ENCODE results near the gene REEP3.

GRCh38 chr10:63586043-63586442 lies 64.8 kb downstream of the REEP3 start:
- no peak for TF ChIP-seq USF2 (IDR thresholded peaks at IDR 0.05; ENCODE audit: low read length)
- no peak for TF ChIP-seq RXRA (IDR thresholded peaks at IDR 0.05; ENCODE audit: insufficient read depth, low read depth, low read length)
- TF ChIP-seq POLR2A (IDR thresholded peaks at IDR 0.05; ENCODE audit: control extremely low read depth in 1 of 2, low read depth in 2 of 2, low read length in 2 of 2), result no peak
- TF ChIP-seq, protein P1, sequence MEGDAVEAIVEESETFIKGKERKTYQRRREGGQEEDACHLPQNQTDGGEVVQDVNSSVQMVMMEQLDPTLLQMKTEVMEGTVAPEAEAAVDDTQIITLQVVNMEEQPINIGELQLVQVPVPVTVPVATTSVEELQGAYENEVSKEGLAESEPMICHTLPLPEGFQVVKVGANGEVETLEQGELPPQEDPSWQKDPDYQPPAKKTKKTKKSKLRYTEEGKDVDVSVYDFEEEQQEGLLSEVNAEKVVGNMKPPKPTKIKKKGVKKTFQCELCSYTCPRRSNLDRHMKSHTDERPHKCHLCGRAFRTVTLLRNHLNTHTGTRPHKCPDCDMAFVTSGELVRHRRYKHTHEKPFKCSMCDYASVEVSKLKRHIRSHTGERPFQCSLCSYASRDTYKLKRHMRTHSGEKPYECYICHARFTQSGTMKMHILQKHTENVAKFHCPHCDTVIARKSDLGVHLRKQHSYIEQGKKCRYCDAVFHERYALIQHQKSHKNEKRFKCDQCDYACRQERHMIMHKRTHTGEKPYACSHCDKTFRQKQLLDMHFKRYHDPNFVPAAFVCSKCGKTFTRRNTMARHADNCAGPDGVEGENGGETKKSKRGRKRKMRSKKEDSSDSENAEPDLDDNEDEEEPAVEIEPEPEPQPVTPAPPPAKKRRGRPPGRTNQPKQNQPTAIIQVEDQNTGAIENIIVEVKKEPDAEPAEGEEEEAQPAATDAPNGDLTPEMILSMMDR (IDR thresholded peaks at IDR 0.05; ENCODE audit: control extremely low read depth in 1 of 3, insufficient read depth in 1 of 3, low read depth in 1 of 3, low read length in 3 of 3), result no peak

Measured in H1 (cell line).